Raji (cell line): Measurements from ENCODE around the gene PSTPIP1.

ENCODE experiments used
- POLR2A ChIP-seq: IDR thresholded peaks from 2 replicates; pipeline ENCODE4 v1.6.1; 2011; ENCODE audit warnings: low read depth, low read length, control low read depth; ENCODE audit not compliant: insufficient read depth

PSTPIP1 gene

GRCh38 chr15:77019521-77020331 lies 24.8 kb downstream of the PSTPIP1 start:
- TF ChIP-seq POLR2A: no peak

- no peak for TF ChIP-seq POLR2A
Measured at GRCh38 chr15:77020348-77021087, 25.6 kb downstream of the PSTPIP1 start.

- TF ChIP-seq POLR2A: no peak
Measured at GRCh38 chr15:77021088-77021481, 26.2 kb downstream of the PSTPIP1 start.

GRCh38 chr15:77021803-77022381 lies 27.0 kb downstream of the PSTPIP1 start:
- no peak for TF ChIP-seq POLR2A

GRCh38 chr15:77022646-77023575 lies 28.0 kb downstream of the PSTPIP1 start:
- TF ChIP-seq POLR2A: no peak

- no peak for TF ChIP-seq POLR2A
Measured at GRCh38 chr15:77023576-77024272, 28.8 kb downstream of the PSTPIP1 start.

- no peak for TF ChIP-seq POLR2A
Measured at GRCh38 chr15:77024273-77025082, 29.6 kb downstream of the PSTPIP1 start.

- no peak for TF ChIP-seq POLR2A
Measured at GRCh38 chr15:77025083-77025901, 30.4 kb downstream of the PSTPIP1 start.

GRCh38 chr15:77025941-77026411 lies 31.1 kb downstream of the PSTPIP1 start:
- no peak for TF ChIP-seq POLR2A

- no peak for TF ChIP-seq POLR2A
Measured at GRCh38 chr15:77026501-77027110, 31.7 kb downstream of the PSTPIP1 start.

- no peak for TF ChIP-seq POLR2A
Measured at GRCh38 chr15:77027111-77027696, 32.3 kb downstream of the PSTPIP1 start.

- no peak for TF ChIP-seq POLR2A
Measured at GRCh38 chr15:77027697-77028450, 32.9 kb downstream of the PSTPIP1 start.
